NCI-H226 (cell line): ENCODE data around the gene LENG9.
"Not testable (repeated sequence)": the region's sequence is repeated elsewhere in the genome, so short reads cannot be mapped to it uniquely, and the experiment has no call there.

ENCODE experiments used
- DNase-seq: peaks from one replicate; pipeline ENCODE4 v3.0.0-alpha.2; 2015

Gene LENG9

DNA sequence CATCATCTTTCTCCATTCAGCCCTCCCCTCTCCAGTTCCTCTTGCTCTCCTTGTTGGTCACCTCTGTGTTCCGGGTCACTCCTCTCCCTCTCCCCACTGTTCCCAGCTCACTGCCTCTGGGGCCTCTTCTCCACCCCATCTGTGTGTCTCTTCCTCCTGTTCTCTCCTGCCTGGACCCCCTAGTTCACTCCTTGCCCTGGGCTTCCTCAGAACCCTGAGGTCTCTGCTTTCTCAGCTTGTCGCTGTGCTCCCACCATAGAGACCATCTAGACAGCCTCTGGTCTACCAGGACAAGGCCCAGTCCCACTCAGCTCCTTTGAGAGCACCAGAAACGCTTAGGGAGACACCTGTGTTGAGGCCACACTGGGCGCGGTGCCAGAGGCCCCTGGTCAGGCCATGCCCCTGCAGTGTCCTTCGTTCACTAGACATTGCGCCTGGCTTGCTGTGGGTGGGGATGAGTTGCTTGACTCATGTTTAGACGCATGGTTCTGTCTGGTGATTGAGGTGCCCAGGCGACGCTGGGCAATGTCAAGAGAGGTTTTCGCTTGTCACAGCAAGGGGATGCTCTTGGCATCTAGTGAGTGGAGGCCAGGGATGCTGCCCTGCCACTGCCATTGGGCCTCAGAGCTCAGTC, 4.8 kb downstream of the LENG9 start:
- DNase-seq = no peak

DNA sequence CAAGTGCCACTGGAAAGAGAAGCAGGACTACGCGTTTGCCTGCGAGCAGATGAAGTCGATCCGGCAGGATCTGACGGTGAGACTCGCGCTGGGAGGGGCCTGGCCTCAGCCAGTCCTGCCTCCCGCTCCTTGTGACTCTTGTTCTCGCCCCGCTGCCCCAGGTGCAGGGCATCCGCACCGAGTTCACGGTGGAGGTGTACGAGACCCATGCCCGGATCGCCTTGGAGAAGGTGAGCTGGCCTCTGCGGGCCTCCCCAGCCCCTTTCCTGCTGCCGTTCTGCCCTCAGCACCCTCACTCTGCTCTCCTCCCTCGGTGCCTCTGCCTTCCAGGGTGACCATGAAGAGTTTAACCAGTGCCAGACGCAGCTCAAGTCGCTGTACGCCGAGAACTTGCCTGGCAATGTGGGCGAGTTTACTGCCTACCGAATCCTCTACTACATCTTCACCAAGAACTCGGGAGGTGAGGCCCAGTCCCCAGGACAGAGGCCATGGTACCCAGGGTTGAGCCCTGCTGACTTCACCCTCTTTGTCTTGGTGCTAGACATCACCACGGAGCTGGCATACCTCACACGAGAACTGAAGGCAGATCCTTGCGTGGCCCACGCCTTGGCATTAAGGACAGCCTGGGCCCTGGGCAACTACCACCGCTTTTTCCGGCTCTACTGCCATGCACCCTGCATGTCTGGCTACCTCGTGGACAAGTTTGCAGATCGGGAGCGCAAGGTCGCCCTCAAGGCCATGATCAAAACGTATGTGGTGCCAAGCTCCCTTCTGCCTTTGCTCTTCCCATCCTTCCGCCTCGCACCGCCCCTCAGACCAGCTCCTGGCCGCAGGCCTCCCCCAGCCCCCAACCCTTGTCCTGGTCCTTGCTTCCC, 5.6 kb downstream of the LENG9 start:
- DNase-seq = no peak

DNA sequence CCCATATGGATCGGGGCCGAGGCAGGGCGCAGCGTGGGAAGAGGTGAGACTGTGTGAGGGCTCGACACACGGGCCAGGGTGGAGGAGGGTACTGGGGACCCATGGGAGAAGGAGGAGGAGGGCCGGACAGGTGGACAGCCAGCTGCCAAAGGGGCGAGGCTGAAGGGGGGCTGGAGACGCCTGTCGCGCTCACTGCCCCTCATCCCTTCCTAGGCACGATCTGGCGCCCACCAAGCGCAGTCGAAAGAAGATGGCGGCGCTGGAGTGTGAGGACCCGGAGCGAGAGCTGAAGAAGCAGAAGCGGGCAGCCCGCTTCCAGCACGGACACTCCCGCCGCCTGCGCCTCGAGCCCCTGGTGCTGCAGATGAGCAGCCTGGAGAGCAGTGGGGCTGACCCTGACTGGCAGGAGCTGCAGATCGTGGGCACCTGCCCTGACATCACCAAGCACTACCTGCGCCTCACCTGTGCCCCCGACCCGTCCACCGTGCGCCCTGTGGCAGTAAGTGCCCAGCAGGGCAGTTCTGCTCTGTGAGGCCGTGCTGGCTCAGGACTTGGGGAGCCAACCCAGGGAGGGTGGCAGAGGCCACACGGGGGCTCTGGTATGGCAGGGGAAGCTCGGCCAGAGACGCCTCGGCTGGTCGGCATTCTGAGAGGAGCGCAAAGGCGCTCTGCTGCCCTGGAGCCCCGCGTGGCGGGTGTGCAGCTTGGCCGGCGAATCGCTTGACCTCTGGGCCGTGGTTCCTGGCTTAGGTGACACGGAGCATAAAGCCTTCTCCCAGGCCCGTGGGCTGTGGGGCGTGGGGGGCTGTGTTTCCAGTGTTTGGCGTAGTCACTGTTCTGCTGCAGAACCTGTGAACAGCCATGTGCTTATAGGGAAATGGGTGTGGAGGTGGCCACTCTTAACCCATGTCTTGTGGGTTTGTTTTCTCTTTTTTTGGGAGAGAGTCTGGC, 6.9 kb downstream of the LENG9 start:
- DNase-seq = no peak

DNA sequence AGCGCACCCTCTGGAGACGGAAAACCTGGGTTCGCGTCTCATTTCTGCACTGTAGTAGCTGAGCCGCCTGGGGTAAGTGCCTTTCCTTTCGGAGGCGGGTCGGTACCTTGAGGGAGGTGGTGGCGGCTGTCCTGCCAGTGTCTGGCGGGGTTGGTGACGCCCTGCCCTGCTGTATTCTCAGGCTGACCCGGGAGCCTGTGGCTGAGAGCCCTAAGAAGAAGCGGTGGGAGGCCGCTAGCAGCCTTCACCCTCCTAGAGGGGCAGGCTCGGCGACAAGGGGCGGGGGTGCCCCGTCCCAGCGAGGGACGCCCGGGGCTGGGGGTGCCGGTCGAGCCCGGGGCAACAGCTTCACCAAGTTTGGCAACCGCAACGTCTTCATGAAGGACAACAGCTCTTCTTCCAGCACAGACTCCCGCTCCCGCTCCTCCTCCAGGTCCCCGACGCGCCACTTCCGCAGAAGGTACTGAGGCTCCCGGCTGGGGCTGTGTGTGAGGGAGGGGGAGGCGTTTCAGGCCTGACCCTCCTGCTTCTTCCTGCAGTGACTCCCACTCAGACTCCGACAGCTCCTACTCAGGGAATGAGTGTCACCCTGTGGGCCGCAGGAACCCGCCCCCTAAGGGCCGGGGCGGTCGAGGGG, 7.7 kb downstream of the LENG9 start:
- DNase-seq = no peak

DNA sequence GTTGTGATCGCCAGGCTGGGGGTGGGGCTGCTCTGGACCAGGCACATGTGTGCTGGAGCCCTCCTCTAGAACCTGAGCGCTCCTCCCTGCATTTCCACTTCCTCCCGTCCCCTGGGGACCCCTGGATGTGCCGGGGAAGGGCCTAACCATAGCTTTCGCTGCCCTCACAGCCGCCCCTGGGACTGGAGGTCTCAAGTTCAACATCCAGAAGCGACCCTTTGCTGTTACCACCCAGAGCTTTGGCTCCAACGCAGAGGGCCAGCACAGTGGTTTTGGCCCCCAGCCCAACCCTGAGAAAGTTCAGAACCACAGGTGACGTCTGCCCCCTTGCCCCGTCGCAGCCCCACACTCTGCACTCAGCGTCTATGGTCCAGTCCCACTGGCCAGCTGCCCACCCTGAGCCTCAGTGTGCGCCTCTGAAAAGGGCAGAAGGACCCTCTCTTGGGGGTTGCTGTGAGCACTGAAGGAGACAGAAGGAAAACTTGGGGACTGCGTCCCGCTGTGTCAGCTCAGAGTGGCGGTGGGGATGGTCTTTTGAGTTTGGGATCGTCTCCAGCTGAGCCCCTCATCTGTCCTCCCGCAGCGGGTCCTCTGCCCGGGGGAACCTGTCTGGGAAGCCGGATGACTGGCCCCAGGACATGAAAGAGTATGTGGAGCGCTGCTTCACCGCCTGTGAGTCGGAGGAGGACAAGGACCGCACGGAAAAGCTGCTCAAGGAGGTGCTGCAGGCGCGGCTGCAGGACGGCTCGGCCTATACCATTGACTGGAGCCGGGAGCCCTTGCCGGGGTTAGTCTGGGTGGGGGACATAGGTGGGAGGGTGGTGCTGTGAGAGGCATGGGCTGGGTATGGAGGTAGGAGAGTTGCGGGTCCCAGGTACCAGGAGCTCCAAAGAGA, 8.6 kb downstream of the LENG9 start:
- no peak for DNase-seq

DNA sequence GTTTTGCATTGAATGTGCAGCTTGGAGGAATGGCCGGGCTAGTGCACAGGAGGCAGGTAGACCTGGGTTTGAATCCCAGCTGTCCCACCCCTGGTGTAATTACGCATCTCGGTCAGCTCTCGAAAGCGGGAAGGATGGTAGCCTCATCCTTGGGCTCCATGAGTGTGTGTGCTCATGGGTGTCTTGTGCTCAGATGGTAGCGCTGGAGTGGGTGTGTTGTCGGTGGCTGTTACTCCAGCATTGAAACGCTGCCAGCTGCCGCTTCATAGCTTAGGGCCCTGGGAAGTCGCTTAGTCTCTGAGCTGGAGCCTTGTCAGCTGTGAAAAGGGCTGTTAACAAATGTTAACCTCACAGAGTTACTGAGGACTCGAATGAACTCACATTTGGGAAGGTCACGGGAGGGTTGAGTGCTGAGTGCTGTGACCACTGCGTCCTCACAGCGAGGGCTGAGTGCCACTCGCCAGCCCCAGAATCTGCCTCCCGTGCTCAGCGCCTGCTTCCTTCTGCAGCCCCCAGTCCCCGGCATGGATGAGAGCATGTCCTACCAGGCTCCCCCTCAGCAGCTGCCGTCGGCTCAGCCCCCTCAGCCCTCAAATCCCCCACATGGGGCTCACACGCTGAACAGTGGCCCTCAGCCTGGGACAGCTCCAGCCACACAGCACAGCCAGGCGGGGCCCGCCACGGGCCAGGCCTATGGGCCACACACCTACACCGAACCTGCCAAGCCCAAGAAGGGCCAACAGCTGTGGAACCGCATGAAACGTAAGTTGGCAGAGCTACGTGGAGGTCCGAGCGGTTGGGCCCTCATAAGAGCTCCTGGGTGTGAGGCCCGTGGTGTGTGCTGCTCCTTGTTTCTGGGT, 9.4 kb downstream of the LENG9 start:
- DNase-seq = no peak

DNA sequence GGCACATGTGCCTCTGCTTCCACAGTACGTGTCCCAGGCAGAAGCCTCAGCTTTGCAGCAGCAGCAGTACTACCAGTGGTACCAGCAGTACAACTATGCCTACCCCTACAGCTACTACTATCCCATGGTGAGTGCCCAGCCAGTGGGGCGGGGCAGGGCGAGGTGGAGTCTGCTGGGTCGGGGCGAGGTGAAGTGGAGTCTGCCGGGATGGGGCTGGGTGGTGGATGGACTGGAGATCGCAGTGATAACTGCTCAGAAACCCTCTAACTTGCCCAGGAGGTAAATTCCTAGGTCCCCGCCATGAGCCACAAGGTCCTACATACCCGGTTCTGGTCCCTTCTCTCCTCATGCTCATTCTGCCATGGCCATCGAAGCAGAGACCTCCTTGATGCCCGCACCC, 11.0 kb downstream of the LENG9 start:
- no peak for DNase-seq

DNA sequence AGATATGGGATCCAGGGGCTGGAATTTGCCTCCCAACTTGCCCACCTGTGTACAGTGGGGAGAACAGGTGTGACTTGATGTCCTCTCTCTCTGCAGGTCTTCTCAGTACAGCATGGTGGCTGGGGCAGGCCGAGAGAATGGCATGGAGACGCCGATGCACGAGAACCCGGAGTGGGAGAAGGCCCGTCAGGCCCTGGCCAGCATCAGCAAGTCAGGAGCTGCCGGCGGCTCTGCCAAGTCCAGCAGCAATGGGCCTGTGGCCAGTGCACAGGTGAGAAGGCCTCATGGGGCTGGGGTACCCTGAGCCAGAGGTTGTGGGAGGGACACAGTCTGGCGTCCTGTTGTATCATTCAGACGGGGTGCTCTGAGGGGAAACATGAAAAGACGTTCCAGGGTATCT, 11.6 kb downstream of the LENG9 start:
- no peak for DNase-seq

DNA sequence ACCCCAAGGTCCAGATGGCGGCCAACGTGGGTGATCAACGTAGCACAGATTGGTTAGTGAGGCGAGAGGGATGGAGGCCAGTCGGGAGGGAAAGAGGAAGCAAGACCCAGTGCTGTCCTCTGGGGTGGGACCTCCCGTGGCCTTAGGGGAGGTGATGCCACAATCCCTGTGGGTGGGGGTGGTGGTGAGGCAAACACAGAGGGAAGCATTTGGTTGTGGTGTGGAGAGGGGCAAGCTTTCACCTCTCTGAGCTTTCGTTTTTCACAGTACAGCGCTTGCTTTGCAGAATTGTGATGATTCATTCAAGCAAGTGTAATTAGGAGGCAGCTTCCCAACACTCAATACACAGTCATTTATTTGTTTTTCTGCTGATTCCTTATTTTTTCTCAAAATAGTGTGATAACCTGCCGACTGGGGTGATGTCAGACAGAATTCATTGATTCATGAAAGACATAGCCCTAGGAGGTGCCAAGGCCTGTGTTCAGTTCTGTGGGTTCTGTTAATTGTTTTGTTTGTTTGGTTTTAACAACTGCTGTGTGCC, 12.2 kb downstream of the LENG9 start:
- no peak for DNase-seq

DNA sequence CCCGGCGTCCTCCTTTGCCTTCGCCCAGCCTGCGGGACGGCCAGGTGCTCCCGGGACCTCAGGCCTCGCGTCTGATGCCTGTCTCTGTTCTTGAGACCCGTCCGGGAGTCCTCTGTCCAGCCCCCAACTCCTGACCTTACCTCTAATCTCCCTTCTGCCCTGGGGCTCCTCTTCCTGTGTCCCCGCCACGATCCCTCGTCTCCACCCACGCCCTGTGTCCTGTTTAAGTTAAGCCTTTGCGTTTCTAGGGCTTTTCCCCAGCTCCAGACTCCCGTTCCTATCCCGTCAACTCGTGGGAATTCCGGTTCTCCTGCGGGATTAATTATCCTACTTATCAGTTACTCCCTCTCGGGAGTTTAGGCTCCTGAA, 13.9 kb downstream of the LENG9 start:
- DNase-seq = no peak

DNA sequence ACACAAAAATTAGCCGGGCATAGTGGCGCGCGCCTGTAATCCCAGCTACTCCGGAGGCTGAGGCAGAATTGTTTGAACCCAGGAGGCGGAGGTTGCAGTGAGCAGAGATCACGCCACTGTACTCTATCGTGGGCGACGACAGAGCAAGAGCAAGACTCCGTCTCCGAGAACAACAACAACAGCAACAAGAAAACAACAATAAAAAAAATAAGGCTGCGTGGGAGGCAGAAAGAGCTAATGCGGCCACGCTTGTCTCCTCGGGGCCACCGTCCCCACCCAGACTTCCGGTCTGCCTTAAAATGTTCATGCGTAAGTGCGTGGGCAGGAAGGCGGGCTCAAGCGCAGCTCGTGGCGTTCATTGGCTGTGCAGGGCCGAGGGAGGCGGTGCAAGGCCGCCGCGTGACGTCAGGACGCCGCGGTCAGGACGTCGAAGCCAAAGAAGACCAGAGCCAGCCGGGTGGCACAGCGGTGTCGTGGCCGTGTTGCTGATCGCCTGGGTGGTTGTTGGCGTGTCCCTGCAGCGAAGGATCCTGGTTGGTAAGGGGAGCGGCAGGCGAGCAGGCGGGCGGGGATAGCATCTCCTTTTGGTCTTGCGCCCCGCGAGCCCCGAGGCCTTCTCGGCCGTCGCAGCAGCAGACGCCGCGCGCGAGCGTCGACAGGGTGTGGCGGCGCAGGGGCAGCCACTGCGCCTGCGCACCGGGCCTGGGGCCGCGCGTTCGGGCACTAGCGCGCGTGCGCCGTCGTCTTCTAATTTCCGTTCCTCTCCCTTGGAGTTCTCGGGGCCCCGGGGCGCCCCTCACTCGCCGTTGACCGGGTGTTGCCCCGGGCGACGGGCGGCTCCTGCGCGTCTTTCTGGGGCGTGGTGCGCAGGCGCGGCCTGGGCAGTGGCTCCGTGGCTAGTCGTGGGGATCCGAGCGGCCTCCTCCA, 14.5 kb downstream of the LENG9 start, which contains the start of gene LENG8:
Gene LENG8, plus strand, starts transcription at position 426 of the 927 bp plus-strand sequence. CDS start 2,146 bp downstream, outside the sequence.
- peak; percentile 97 for DNase-seq

DNA sequence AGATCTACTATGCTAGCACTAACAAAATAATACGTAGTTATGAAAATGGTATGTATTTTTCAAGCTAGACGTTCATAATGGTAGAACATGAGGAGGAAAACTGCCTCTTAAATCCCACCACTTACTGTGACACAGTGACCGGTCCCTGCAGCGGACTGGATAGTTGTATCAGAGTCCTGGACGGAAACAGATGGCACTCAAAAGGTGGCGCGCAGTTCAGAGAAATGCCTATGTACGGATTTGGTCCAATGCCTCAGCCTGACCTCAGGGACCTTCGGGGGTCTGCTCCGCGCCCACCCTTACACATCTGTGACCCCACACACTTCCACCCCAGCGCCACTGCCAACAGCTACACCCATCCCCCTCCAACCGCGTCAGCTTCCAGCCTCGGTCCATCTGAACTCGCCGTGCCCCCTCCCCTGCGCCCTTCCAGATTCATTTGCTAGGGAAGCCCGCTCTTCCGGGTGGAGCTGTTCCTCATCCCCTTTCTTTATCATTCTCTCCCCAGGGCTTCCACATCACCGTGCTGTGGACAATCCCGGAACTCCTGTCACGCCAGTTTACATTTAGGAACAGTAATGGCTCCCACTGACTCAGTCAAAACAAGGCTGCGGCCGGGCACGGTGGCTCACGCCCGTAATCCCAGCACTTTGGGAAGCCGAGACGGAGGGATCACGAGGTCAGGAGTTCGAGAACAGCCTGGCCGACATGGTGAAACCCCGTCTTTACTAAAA, 15.4 kb downstream of the LENG9 start:
- peak; percentile 43 for DNase-seq

DNA sequence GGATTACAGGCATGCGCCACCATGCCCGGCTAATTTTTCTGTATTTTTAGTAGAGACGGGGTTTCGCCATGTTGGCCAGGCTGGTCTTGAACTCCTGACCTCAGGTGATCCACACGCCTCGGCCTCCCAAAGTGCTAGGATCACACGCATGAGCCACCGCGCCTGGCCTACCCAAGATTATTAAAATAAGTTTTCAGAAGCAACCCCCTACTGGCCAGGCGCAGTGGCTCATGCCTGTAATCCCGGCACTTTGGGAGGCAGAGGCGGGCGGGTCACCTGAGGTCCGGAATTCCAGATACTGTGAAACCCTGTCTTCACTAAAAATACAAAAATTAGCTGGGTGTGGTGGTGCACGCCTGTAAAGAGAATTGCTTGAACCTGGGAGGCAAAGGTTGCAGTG, 17.2 kb downstream of the LENG9 start:
- not testable (repeated sequence) for DNase-seq

DNA sequence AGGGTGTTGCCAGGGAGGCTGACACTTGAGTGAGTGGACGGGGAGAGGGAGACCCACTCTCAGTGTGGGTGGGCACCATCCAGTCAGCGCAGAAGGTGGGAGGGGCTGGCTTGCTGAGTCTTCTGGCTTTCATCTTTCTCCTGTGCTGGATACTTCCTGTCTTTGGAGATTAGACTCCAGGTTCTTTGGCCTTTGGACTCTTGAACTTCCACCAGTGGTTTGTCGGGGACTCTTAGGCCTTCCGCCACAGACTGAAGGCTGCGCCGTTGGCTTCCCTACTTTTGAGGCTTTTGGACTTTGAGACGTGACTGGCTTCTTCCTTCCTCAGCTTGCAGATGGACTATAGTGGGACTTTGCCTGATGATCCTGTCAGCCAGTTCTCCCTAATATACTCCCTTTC, 18.8 kb downstream of the LENG9 start:
- no peak for DNase-seq

DNA sequence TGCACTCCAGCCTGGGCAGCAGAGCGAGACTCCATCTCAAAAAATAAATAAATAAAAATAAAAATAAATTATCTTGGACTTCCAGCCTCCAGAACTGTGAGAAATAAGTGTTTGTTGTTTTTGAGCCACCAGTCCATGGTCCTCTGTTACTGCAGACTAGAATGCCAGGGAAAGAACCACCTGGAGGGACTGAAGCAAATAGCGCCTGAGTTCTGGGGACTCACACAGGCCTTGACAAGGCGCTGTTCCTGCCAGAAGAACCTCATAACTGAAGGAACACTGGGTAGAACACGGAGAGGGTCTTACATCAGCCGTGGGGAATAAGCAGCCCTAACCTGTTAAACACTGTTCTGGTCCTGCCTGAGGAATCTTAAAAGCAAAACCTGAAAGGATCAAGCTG, 22.9 kb downstream of the LENG9 start:
- DNase-seq = no peak

DNA sequence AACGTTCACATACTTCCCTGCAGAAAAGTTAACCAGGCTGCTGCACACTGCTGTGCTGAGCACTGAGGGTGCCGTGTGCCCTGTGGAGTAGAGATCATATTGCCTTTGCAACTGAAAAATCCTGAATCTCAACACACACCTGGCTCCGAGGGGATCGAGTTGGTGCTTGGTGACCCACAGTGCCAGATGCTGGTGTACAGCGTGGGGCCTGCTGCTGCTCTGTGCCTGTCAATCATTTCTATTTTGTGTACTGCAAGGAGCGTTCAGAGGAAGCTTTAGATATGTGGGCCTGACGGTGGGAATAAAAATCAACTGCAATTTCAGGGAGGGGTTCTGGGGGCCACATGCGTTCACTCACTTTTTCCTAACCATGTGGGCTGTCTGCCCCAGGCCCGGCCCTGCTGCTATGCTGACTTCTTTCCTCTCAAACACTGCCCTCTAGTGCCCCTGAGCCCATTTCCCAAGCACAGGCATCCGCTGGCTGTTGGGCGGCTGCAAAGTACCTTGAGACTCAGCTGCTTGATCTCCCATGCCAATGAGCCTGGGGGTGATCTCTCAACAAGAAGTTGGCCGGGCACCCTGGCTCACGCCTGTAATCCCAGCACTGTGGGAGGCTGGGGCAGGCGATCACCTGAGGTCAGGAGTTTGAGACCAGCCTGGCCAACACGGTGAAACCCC, 24.3 kb downstream of the LENG9 start:
- peak; percentile 35 for DNase-seq

DNA sequence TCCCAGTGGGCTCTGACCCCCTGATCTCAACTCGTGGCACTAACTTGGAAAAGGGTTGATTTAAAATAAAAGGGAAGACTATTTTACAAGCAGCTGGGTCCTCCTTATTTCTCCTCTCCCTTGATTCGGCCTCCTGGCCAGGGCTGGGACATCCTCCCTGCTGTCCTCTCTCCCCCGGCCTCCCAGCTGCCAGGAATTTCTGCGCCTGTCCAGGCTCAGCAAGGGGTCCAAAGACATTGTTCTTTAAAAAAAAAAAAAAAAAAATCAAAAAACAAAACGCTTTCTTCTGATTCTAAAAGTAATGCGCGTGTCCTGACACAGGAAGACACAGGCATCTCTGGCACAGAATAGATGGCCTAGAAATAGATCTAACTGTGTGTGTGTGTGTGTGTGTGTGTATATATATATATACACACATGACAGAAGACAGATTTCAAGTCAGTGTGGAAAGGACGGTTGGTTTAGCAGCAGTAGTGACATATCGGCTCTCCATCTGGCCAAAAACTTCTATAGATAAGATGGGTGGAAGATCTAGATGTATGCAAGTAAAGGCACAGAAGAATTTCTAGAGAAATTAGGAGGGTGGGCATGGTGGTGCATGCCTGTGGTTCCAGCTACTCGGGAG, 26.8 kb downstream of the LENG9 start:
- DNase-seq = no peak
